ENCODE results near the gene LAMB1. TPM values are rescaled to one million over a fixed set of nuclear protein-coding genes. Genes with fewer than 3 reads are reported as not detected.

The LAMB1 gene
- total RNA-seq, 1 experiment from 2014 or later = 101 TPM

DNA sequence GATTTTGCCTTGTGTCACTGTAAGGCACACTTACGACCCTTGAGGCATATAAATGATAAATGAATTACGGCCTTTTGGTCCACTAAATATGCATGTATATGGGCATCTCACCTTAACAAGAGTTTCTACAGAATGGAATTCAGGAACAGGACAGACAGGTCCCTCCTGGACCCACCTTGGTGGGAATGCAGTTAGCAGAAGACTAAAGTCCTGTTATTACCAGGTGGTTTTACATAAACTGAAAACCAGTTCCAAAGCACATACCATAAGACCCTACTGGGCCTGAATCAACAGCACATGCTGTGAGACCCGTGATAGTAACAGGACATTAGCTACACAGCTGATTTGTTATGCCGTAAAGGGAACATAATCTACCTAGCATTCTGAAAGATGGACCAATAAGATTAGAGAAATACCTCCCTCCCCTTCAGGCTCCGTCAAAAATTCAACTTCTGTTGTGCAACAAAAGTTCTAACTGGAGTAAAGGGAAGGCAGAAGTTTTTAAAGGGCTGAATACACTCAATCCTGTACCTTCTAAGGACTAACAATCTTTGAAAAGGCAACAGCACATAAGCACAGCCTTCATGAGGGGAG lies 24.0 kb downstream of the LAMB1 start:
- POLR2A ChIA-PET = no interaction called here
- Mint-ChIP-seq H3K27ac (no peak overlapping the region), H3K4me3 (no peak overlapping the region), H3K9me3 (no peaks in the 10 kb centered on the region), H3K36me3 (peaks cover 51% of the 10 kb centered on the region), H3K4me1 (peaks cover 26% of the 10 kb centered on the region), H3K27me3 (ENCODE audit: low read depth) (no peaks in the 10 kb centered on the region)
- no peak for TF ChIP-seq TP53 (CRISPR knock-in tag; IDR thresholded peaks at IDR 0.05)
- TF ChIP-seq TEAD1 (CRISPR knock-in tag; IDR thresholded peaks at IDR 0.05) = no peak
- no peak for TF ChIP-seq MYBL2 (CRISPR knock-in tag; IDR thresholded peaks at IDR 0.05)
- TF ChIP-seq, protein P1, sequence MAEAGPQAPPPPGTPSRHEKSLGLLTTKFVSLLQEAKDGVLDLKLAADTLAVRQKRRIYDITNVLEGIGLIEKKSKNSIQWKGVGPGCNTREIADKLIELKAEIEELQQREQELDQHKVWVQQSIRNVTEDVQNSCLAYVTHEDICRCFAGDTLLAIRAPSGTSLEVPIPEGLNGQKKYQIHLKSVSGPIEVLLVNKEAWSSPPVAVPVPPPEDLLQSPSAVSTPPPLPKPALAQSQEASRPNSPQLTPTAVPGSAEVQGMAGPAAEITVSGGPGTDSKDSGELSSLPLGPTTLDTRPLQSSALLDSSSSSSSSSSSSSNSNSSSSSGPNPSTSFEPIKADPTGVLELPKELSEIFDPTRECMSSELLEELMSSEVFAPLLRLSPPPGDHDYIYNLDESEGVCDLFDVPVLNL (CRISPR knock-in tag; IDR thresholded peaks at IDR 0.05; ENCODE audit: borderline replicate concordance, low read depth) = no peak
- TF ChIP-seq HMGA2 (CRISPR knock-in tag; IDR thresholded peaks at IDR 0.05) = no peak
- TF ChIP-seq, protein P2, sequence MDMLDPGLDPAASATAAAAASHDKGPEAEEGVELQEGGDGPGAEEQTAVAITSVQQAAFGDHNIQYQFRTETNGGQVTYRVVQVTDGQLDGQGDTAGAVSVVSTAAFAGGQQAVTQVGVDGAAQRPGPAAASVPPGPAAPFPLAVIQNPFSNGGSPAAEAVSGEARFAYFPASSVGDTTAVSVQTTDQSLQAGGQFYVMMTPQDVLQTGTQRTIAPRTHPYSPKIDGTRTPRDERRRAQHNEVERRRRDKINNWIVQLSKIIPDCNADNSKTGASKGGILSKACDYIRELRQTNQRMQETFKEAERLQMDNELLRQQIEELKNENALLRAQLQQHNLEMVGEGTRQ (CRISPR knock-in tag; IDR thresholded peaks at IDR 0.05) = no peak
- TF ChIP-seq, protein P3, sequence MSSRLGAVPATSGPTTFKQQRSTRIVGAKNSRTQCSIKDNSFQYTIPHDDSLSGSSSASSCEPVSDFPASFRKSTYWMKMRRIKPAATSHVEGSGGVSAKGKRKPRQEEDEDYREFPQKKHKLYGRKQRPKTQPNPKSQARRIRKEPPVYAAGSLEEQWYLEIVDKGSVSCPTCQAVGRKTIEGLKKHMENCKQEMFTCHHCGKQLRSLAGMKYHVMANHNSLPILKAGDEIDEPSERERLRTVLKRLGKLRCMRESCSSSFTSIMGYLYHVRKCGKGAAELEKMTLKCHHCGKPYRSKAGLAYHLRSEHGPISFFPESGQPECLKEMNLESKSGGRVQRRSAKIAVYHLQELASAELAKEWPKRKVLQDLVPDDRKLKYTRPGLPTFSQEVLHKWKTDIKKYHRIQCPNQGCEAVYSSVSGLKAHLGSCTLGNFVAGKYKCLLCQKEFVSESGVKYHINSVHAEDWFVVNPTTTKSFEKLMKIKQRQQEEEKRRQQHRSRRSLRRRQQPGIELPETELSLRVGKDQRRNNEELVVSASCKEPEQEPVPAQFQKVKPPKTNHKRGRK (CRISPR knock-in tag; IDR thresholded peaks at IDR 0.05; ENCODE audit: borderline replicate concordance) = no peak
- TF ChIP-seq ESRRA (CRISPR knock-in tag; IDR thresholded peaks at IDR 0.05; ENCODE audit: borderline replicate concordance) = no peak
- no peak for TF ChIP-seq ZNF416 (CRISPR knock-in tag; IDR thresholded peaks at IDR 0.05)
- TF ChIP-seq, protein P4, sequence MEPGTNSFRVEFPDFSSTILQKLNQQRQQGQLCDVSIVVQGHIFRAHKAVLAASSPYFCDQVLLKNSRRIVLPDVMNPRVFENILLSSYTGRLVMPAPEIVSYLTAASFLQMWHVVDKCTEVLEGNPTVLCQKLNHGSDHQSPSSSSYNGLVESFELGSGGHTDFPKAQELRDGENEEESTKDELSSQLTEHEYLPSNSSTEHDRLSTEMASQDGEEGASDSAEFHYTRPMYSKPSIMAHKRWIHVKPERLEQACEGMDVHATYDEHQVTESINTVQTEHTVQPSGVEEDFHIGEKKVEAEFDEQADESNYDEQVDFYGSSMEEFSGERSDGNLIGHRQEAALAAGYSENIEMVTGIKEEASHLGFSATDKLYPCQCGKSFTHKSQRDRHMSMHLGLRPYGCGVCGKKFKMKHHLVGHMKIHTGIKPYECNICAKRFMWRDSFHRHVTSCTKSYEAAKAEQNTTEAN (CRISPR knock-in tag; IDR thresholded peaks at IDR 0.05) = no peak
- TF ChIP-seq MXD4 (CRISPR knock-in tag; IDR thresholded peaks at IDR 0.05; ENCODE audit: borderline replicate concordance) = no peak
- no peak for TF ChIP-seq FOXP4 (CRISPR knock-in tag; IDR thresholded peaks at IDR 0.05)
- TF ChIP-seq ATF2 (CRISPR knock-in tag; IDR thresholded peaks at IDR 0.05; ENCODE audit: borderline replicate concordance, low read depth) = no peak
- no peak for TF ChIP-seq GABPB1 (CRISPR knock-in tag; IDR thresholded peaks at IDR 0.05)
- TF ChIP-seq, protein P5, sequence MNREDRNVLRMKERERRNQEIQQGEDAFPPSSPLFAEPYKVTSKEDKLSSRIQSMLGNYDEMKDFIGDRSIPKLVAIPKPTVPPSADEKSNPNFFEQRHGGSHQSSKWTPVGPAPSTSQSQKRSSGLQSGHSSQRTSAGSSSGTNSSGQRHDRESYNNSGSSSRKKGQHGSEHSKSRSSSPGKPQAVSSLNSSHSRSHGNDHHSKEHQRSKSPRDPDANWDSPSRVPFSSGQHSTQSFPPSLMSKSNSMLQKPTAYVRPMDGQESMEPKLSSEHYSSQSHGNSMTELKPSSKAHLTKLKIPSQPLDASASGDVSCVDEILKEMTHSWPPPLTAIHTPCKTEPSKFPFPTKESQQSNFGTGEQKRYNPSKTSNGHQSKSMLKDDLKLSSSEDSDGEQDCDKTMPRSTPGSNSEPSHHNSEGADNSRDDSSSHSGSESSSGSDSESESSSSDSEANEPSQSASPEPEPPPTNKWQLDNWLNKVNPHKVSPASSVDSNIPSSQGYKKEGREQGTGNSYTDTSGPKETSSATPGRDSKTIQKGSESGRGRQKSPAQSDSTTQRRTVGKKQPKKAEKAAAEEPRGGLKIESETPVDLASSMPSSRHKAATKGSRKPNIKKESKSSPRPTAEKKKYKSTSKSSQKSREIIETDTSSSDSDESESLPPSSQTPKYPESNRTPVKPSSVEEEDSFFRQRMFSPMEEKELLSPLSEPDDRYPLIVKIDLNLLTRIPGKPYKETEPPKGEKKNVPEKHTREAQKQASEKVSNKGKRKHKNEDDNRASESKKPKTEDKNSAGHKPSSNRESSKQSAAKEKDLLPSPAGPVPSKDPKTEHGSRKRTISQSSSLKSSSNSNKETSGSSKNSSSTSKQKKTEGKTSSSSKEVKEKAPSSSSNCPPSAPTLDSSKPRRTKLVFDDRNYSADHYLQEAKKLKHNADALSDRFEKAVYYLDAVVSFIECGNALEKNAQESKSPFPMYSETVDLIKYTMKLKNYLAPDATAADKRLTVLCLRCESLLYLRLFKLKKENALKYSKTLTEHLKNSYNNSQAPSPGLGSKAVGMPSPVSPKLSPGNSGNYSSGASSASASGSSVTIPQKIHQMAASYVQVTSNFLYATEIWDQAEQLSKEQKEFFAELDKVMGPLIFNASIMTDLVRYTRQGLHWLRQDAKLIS (CRISPR knock-in tag; IDR thresholded peaks at IDR 0.05; ENCODE audit: borderline replicate concordance) = no peak
- TF ChIP-seq CBFB (CRISPR knock-in tag; IDR thresholded peaks at IDR 0.05; ENCODE audit: low read depth) = no peak
- DNase-seq (ENCODE audit: low spot score) (no peak), ATAC-seq (no peak)
- CTCF ChIA-PET = no interaction called here
